GM12878 (cell line): ENCODE results near the gene CABP7. TPM values are rescaled to one million over a fixed set of nuclear protein-coding genes. Genes with fewer than 3 reads are reported as not detected.
"Not testable (repeated sequence)": the region's sequence is repeated elsewhere in the genome, so short reads cannot be mapped to it uniquely, and the experiment has no call there.

Source experiments
- ATAC-seq: fragments of 200-7000 bp; cut with Tn5 transposase; 3 replicates; pipeline ENCODE4 v1.9.1; 2020; ENCODE audit warnings: mild to moderate bottlenecking, moderate library complexity
- BruUV-seq: library from RNA; stranded (reverse); fragments of 400-500 nt; replicated peaks from 2 replicates; lab custom pipeline; 2021; lab: Mats Ljungman, UMichigan
- CTCF ChIA-PET: fragments of 300-600 bp; sonication (Branson Sonifier 250); formaldehyde crosslinking; extraction: SDS; loops from one replicate; lab custom pipeline; 2021; ENCODE audit warnings: inconsistent platforms; lab: Yijun Ruan, JAX
- POLR2A ChIA-PET: fragments of 350-600 bp; formaldehyde crosslinking; extraction: SDS; loops from one replicate; lab custom pipeline; 2021; ENCODE audit warnings: inconsistent platforms; lab: Charles Lee
- RAD21 ChIA-PET: fragments of 300-600 bp; sonication (Branson Sonifier 250); formaldehyde crosslinking; loops from one replicate; lab custom pipeline; 2023; ENCODE audit warnings: antibody characterized with exemption; ENCODE audit not compliant: unreplicated experiment; lab: Charles Lee
- SMC1A ChIA-PET: fragments of 300-600 bp; sonication (Branson Sonifier 250); formaldehyde crosslinking; loops from one replicate; lab custom pipeline; 2023; ENCODE audit not compliant: unreplicated experiment, uncharacterized antibody; lab: Charles Lee
- DNase-seq: peaks from one replicate; pipeline ENCODE4 v3.0.0-alpha.2; 2011; ENCODE audit warnings: low read depth, low spot score
- FAIRE-seq: peaks from 3 replicates; lab custom pipeline; 2011; peaks lifted over from hg19 to GRCh38; lab: Jason Lieb, UNC
- H2AFZ ChIP-seq: 2 replicates; pipeline ENCODE4 v1.6.0; 2011; ENCODE audit warnings: low read depth, low read length, control low read depth; ENCODE audit not compliant: control insufficient read depth
- H3K27ac ChIP-seq: 2 replicates; pipeline ENCODE4 v1.5.1; 2011; ENCODE audit warnings: control low read depth; ENCODE audit not compliant: control insufficient read depth, insufficient read depth
- H3K27me3 ChIP-seq, 2 experiments: replicated peaks in 1 of 2; 2 replicates each; pipeline versions ENCODE4 v1.6.0 to v1.6.1; 2011; ENCODE audit warnings: low read length in 1 of 2; ENCODE audit not compliant: control insufficient read depth in 2 of 2, insufficient read depth in 2 of 2
- H3K36me3 ChIP-seq, 2 experiments: 2 replicates each; pipeline ENCODE4 v1.5.1; 2011; ENCODE audit warnings: low read length in 1 of 2; ENCODE audit not compliant: control insufficient read depth in 2 of 2, insufficient read depth in 2 of 2
- H3K4me1 ChIP-seq: 2 replicates; pipeline ENCODE4 v1.6.1; 2011; ENCODE audit warnings: mild to moderate bottlenecking, low read length, moderate library complexity, mixed read lengths; ENCODE audit not compliant: control insufficient read depth, insufficient read depth
- H3K4me2 ChIP-seq: 2 replicates; pipeline ENCODE4 v1.6.0; 2011; ENCODE audit warnings: control low read depth; ENCODE audit not compliant: control insufficient read depth, insufficient read depth
- H3K4me3 ChIP-seq: fragments of 200-600 bp; sonication (generic); 2 replicates; pipeline ENCODE4 v1.5.1; 2016
- H3K79me2 ChIP-seq: 2 replicates; pipeline ENCODE4 v1.6.0; 2011; ENCODE audit warnings: low read length; ENCODE audit not compliant: control insufficient read depth, insufficient read depth
- H3K9ac ChIP-seq: 2 replicates; pipeline ENCODE4 v1.8.0; 2011; ENCODE audit warnings: low read length, control low read depth, mixed read lengths; ENCODE audit not compliant: control insufficient read depth, insufficient read depth
- H3K9me3 ChIP-seq: replicated peaks from 3 replicates; pipeline ENCODE4 v1.5.1; 2011; ENCODE audit warnings: mild to moderate bottlenecking, low read length; ENCODE audit not compliant: control insufficient read depth, insufficient read depth
- H4K20me1 ChIP-seq: 2 replicates; pipeline ENCODE4 v1.6.0; 2011; ENCODE audit not compliant: control insufficient read depth, insufficient read depth
- ATF3 ChIP-seq: IDR thresholded peaks from 2 replicates; pipeline ENCODE4 v1.6.1; 2011; ENCODE audit warnings: low read depth, mild to moderate bottlenecking, low read length, moderate library complexity, borderline replicate concordance; ENCODE audit errors: extremely low read depth
- CBX3 ChIP-seq: fragments of 200-600 bp; sonication (generic); IDR thresholded peaks from 2 replicates; pipeline ENCODE4 v1.6.1; 2016; ENCODE audit warnings: low read depth, borderline replicate concordance
- GABPA ChIP-seq: IDR thresholded peaks from 2 replicates; pipeline ENCODE4 v1.6.1; 2014; ENCODE audit warnings: antibody characterized with exemption, low read depth, mild to moderate bottlenecking, inconsistent platforms
- HSF1 ChIP-seq: fragments of 150-350 bp; IDR thresholded peaks from 2 replicates; pipeline ENCODE4 v1.6.1; 2014; ENCODE audit warnings: mild to moderate bottlenecking, low read depth, low read length
- MYC ChIP-seq: IDR thresholded peaks from 2 replicates; pipeline ENCODE4 v1.6.1; 2011; ENCODE audit warnings: mild to moderate bottlenecking, low read length, moderate library complexity, inconsistent platforms; ENCODE audit not compliant: insufficient read depth, insufficient replicate concordance, insufficient read length, severe bottlenecking
- POU2F2 ChIP-seq: IDR thresholded peaks from 3 replicates; pipeline ENCODE4 v1.6.1; 2011; ENCODE audit warnings: low read depth, mild to moderate bottlenecking, low read length, borderline replicate concordance
- SRF ChIP-seq, 2 experiments: IDR thresholded peaks; 2 replicates each; pipeline ENCODE4 v1.6.1; 2011; ENCODE audit warnings: low read depth in 2 of 2, low read length in 2 of 2, mild to moderate bottlenecking in 1 of 2, moderate library complexity in 1 of 2
- ZBED1 ChIP-seq: IDR thresholded peaks from 2 replicates; pipeline ENCODE4 v1.6.1; 2016; ENCODE audit warnings: borderline replicate concordance
- ZBTB11 ChIP-seq: fragments of 450-650 bp; formaldehyde crosslinking; IDR thresholded peaks from 2 replicates; pipeline ENCODE4 v1.5.0; 2022; ENCODE audit warnings: mild to moderate bottlenecking, missing genetic modification characterization
- ZSCAN29 ChIP-seq: fragments of 450-650 bp; IDR thresholded peaks from 2 replicates; pipeline ENCODE4 v1.6.1; 2017; ENCODE audit warnings: mild to moderate bottlenecking, moderate library complexity
- WGBS: methylation state at CpG from one replicate; pipeline ENCODE4 v1.1.6; 2016; ENCODE audit warnings: low lambda C conversion rate; ENCODE audit not compliant: insufficient replicate concordance, insufficient coverage; ENCODE audit errors: missing lambda C conversion rate; 5-methylcytosine and 5-hydroxymethylcytosine counted together
- in situ Hi-C: fragments of 300-500 bp; cut with MboI; formaldehyde crosslinking; loops from 9 replicates; pipeline ENCODE4 v1.14.3; 2018; ENCODE audit warnings: mixed read lengths
- intact Hi-C: fragments of 100-400 bp; cut with micrococcal nuclease; formaldehyde crosslinking; loops from one replicate; pipeline ENCODE4 v1.14.2; 2022; ENCODE audit not compliant: unreplicated experiment
- polyA plus RNA-seq, 11 experiments: library from polyadenylated mRNA; depleted of rRNA in 4 of 11; unstranded in 6 of 11; stranded (reverse) in 5 of 11; fragments of >200 nt; fragmentation: Nextera tagmentation in 4 of 11; fragmentation: Illumina TruSeq in 1 of 11; extraction: Ambion mirVana in 4 of 11; extraction: Trizol in 1 of 11; gene quantifications; 1 replicate in 1 of 11; 2 replicates in 10 of 11; pipeline versions ENCODE4 v1.2.1 to v1.2.3, GENCODE V29; 2011 to 2016; ENCODE audit warnings: inconsistent platforms in 2 of 11, missing spikeins in 2 of 11, low read depth in 1 of 11
- total RNA-seq, 4 experiments: library from RNA; depleted of rRNA in 3 of 4; stranded (reverse); fragments of >200 nt in 3 of 4; fragmentation: Illumina TruSeq in 1 of 4; extraction: Trizol in 1 of 4; gene quantifications; 2 replicates each; pipeline versions ENCODE4 v1.2.1 to v1.2.3, GENCODE V29; 2013 to 2021

Gene CABP7
- total and polyA plus RNA-seq, 10 of the 15 experiments (the other 5 are each of a cell fraction or from before 2014, with no cell fraction given), result 0.02 to 0.18 (median 0.05) TPM; not detected in 5

- RAD21 ChIA-PET, result interaction anchor here (1.1 to 1.3 kb wide), 2 partner anchors 249 to 880 kb away, joined by 3 read pairs; no protein-coding TSS in a partner anchor
- H3K27me3 ChIP-seq, H4K20me1 ChIP-seq, DNase-seq, in situ Hi-C loops, H3K4me2 ChIP-seq, H3K27ac ChIP-seq, FAIRE-seq, H3K9me3 ChIP-seq, H3K36me3 ChIP-seq, H3K79me2 ChIP-seq, SMC1A ChIA-PET, H3K4me3 ChIP-seq, H2AFZ ChIP-seq, ATAC-seq, H3K9ac ChIP-seq, intact Hi-C loops, H3K4me1 ChIP-seq, BruUV-seq: not testable (repeated sequence)
- WGBS, result 61% methylated on average over 11 of the region's 11 CpGs
- POLR2A ChIA-PET, result interaction anchor here (1.2 to 1.6 kb wide), 2 partner anchors 12 to 18 kb away, joined by 4 read pairs; partner anchors contain the start of gene ZMAT5
- CTCF ChIA-PET, result interaction anchor here (1.1 to 1.4 kb wide), 2 partner anchors 129 to 251 kb away, joined by 3 read pairs; no protein-coding TSS in a partner anchor
Measured at GRCh38 chr22:29754658-29755395, 35.0 kb downstream of the CABP7 start.

GRCh38 chr22:29755889-29756288, 36.1 kb downstream of the CABP7 start:
- ChIA-PET CTCF (interaction anchor here (1.1 kb wide), 1 partner anchor 249 kb away, joined by 3 read pairs; no protein-coding TSS in a partner anchor), SMC1A (interaction anchor here (1.5 kb wide), 1 partner anchor 11 kb away, joined by 4 read pairs; the partner anchor contains the start of genes UQCR10 and ZMAT5), RAD21 (no interaction called here), POLR2A (no interaction called here)
- Histone ChIP-seq H3K9me3 (no peaks in the 10 kb centered on the region), H3K36me3 (no peaks in the 10 kb centered on the region), H3K9ac (no peak overlapping the region), H3K4me1 (no peaks in the 10 kb centered on the region), H3K4me2 (no peak overlapping the region), H3K27ac (no peak overlapping the region), H4K20me1 (no peaks in the 10 kb centered on the region), H3K79me2 (no peaks in the 10 kb centered on the region), H3K27me3 (no peaks in the 10 kb centered on the region), H2AFZ (no peak overlapping the region), H3K4me3 (no peak overlapping the region)
- in situ Hi-C loops, result no loop called here
- FAIRE-seq (no peak), ATAC-seq (no peak), DNase-seq (no peak)
- 84% methylated on average over 9 of the region's 9 CpGs for WGBS
- no TSS peak for BruUV-seq
- intact Hi-C loops, result no loop called here
- TF ChIP-seq ATF3 (no peak), SRF (IDR thresholded peaks at IDR 0.05; ENCODE audit: low read depth in 2 of 2, low read length in 2 of 2) (no peak), HSF1 (no peak), ZBTB11 (CRISPR knock-in tag) (no peak), CBX3 (no peak), POU2F2 (no peak), MYC (no peak), ZBED1 (no peak), ZSCAN29 (no peak), GABPA (no peak)
